GM19467 (cell line): ENCODE data around the gene RPAIN.
"Not testable (repeated sequence)": the region's sequence is repeated elsewhere in the genome, so short reads cannot be mapped to it uniquely, and the experiment has no call there.

Source experiments
- ATAC-seq: cut with Tn5 transposase; IDR thresholded peaks from one replicate; pipeline ENCODE4 v1.9.1; 2021; ENCODE audit warnings: mild to moderate bottlenecking, moderate library complexity; ENCODE audit not compliant: unreplicated experiment

Gene RPAIN

GRCh38 chr17:5429191-5429887 lies 9.4 kb downstream of the RPAIN start:
- ATAC-seq, result no peak

DNA sequence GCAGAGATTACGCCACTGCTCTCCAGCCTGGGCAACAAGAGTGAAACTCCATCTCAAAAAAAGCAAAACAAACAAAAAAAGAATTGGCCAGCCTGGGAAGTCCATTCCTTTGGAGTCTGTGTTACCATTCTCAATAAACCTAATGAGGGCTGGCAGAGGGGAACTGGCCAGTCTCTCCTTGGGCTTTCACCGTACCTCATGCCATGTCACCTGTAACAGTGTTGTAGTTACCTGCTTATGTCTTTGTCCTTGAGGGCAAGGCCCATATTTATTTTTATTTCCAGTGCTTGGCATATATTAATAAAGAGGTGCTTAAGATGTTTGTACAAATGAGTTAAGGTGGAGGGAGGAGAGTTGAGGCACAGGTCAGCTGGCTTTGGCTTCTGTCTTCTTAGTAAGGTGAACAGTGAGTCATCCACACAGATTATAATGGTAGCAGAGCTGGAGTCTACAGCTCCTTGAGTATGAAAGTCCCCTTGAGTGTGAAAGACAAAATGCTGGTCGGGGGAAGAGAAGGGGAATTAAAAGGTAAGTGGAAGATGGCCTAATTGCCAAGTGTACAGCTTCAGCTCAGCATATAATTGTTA lies 10.5 kb downstream of the RPAIN start:
- ATAC-seq, result no peak

- ATAC-seq, result not testable (repeated sequence)
These were observed 11.3 kb downstream of the RPAIN start for GRCh38 chr17:5431234-5431633.

GRCh38 chr17:5431949-5432556 lies 12.1 kb downstream of the RPAIN start:
- no peak for ATAC-seq

- no peak for ATAC-seq
These were observed 15.0 kb downstream of the RPAIN start for GRCh38 chr17:5434984-5435383.

GRCh38 chr17:5435781-5436315 lies 15.9 kb downstream of the RPAIN start:
- not testable (repeated sequence) for ATAC-seq

- ATAC-seq, result no peak
These were observed 17.8 kb downstream of the RPAIN start for GRCh38 chr17:5437721-5438317.

DNA sequence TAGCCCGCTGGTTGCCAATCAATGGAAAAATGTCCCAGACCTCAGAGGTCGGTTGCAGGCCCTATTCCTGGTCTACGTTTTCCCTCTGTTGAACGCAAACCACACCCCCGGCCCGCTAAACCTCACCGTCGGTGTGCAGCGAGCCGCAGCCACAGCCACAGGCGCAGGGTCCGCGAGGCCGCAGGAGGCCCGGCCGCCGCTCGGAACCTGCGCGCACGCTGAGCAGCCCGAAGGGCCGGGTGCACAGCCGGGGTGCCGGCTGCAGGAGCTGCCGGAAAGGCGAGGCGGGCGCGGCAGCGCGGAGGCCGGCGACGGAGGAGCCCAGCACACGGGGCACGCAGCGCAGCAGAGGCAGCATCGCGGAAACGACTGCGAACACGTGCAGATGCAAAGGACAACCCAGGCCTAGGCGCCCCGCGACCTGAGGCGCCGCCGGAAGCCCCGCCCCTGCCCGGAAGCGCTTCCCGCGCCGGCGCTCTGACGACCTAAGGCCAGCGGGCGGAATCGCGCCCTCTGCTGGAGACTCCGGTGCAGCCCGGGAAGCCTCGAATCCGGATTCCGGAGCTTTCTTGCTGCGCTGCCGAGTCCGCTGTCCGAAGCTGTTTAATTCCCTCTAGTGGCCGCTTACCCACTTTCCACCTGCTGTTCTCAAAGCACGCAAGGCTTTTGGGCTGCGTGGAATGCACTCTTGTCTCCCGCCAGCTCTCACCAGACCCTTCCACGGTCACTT lies 18.9 kb downstream of the RPAIN start, which contains the start of gene C1QBP:
C1QBP (minus strand) TSS at position 440 of the 730 bp plus-strand sequence; CDS start at position 358, 82 bp downstream.
- ATAC-seq, result peak; percentile 81

GRCh38 chr17:5439446-5439764 lies 19.4 kb downstream of the RPAIN start:
- no peak for ATAC-seq

GRCh38 chr17:5443728-5444127 lies 23.7 kb downstream of the RPAIN start:
- no peak for ATAC-seq

DNA sequence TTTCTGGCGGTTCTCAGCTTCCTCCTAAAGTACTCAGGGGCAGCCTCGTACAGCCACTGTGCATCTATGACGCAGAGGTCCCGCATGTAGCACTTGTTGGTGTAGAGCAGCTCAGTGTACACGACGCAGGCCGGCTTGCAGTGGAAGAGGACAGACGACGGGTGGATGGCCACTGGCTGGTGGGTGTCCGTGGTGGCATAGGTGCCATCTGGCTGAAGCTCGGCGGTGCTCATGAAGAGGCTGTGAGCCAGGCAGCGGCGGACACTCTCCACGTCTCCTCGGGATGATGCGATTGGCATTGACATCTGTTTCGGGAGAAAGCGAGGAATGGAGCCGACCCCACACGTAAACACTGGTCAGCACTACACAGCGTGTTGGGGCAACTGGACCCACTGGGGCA lies 24.2 kb downstream of the RPAIN start:
- ATAC-seq, result no peak

DNA sequence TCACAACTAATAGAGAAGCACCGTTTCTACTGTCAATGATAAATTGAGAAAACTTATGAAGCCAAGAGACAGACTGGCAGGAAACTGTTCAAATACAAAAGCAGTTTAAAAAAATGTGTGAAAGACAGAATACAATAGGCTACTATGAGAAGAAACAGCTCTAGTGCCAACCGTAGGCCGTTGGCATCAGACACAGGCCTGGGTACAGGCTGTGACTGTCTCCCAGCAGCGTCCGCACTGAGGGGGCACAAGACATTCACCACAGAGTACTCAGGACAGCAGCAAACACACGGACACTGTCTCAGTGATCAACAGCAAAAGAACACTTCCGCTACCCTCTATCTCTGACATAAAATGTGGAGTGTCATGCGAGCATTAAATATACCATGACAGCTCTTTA lies 26.8 kb downstream of the RPAIN start:
- no peak for ATAC-seq

GRCh38 chr17:5464717-5465507 lies 44.9 kb downstream of the RPAIN start:
- ATAC-seq, result no peak

DNA sequence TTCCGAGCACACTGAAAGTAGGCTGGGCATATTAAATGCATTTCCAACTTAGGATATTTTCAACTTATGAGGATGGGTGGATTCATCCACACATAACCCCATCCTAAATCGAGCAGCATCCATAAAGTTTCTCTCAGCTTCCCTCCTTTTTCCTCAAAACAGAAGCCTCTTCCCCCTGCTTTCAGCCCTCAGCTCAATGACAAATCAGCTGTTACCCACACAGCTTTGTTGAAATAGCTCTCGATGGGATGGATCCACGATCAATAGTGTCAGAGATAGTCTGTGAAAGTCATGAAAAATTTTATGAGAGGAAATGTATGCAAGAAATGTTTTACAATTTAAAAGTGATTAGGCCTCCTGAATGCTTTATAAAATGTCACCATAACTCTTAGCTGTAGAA lies 46.3 kb downstream of the RPAIN start:
- no peak for ATAC-seq

- ATAC-seq, result no peak
These were observed 47.4 kb downstream of the RPAIN start for GRCh38 chr17:5467416-5467815.

- no peak for ATAC-seq
These were observed 48.1 kb downstream of the RPAIN start for GRCh38 chr17:5468075-5468473.

DNA sequence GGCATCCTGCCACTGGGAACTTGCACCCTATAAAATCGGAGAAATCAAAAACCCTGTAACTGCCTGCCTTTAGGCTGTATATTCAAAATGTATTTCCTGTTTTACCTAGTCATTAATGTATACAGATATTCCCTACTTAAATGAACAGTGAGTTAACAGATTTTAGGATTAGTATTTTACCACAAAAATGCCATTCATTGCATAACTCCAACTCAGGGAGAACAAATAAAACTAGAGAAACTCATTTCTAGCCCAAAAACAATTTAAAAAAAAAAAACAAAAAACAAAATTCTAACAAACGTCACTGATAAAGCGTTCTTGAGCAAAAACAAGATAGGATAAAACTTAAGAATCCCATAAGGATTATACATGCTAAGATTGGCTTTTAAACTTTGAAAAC lies 52.5 kb downstream of the RPAIN start:
- no peak for ATAC-seq

DNA sequence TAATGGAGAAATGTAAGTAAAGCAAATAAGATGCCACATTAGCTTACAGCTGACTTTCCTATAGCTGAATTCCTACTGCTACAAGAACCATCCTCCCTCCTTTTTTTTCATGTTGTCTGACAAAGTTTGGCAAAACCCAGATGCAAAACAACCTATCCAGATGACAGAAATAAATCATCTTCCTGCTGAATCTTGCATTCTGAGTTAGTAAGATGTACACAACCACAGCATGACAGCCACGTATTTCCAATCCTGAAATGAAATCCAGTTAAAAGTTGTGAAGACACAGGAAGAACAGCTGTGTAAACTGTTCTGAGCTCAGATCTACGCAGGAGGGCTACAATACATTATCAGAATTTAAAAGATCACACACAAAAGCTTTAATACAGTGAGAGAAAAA lies 53.9 kb downstream of the RPAIN start:
- ATAC-seq, result no peak

GRCh38 chr17:5478992-5479391 lies 59.0 kb downstream of the RPAIN start:
- no peak for ATAC-seq

GRCh38 chr17:5480962-5481361 lies 61.0 kb downstream of the RPAIN start:
- no peak for ATAC-seq
